Inferior parietal cortex (tissue), 1 donor: ENCODE data around the gene THOC5.
"Not testable (repeated sequence)": the region's sequence is repeated elsewhere in the genome, so short reads cannot be mapped to it uniquely, and the experiment has no call there.

Source experiments
- DNase-seq: peaks from one replicate; pipeline ENCODE4 v3.0.0-alpha.2; 2016; ENCODE audit errors: extremely low spot score

Gene THOC5

DNA sequence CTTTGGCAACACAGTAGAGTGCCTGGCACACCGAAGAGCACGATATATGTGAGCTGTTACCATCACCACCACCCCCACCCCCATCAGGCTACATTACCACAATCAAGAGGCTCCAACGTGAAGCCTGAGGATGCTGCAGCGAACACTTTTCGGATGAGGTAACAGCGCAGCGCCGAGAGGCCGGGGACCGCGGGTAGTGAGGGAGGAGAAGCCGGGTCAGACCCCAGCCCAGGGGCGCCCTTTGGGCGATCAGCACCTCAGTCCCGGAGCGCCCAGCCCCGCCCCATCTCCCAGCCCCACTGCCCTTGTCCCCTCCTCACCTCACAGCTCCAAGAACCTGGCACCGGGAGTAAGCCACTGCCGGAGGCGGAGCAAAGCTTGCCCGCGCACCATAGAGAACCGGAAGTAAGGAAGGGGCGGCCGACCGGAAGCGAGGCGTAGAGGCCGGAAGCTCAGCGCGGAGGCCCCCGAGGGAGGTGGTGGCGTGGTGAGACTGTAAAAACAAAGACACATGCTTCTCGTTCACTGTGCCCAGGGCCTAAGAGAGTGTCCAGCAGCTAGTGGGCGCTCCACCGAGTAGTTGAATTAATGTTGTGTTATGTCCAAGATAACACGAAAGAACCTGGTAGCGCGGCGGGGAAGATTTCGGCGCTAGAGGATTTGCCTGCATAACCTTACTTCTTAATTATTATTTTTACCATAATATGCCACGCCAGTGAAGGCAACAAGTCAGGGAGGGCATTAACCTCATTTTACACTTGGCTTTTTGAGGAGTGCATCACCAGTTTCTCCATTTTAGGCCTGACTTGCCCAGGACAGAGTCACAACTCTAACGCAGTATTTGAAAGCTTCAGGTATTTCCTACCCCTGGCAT, at the start of gene THOC5:
THOC5 (minus strand) TSS at position 407 of the 874 bp plus-strand sequence. CDS start 4,610 bp downstream, outside the sequence.
- DNase-seq: peak; percentile 96

DNA sequence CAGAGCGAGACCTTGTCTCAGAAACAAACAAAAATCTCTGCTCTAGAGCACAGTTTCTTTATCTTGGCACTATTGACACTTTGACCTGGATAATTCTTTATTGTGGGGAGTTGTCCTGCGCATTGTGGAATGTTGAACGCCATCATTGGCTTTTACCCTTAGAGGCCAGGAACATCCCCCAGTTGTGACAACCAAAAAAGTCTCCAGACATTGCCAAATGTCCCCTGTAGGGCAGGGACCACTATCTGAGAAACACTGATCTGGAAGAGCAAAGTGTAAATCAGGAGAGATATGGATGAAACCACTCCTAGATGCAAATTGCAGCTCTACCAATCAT, 45.1 kb upstream of the THOC5 start:
- DNase-seq: no peak

DNA sequence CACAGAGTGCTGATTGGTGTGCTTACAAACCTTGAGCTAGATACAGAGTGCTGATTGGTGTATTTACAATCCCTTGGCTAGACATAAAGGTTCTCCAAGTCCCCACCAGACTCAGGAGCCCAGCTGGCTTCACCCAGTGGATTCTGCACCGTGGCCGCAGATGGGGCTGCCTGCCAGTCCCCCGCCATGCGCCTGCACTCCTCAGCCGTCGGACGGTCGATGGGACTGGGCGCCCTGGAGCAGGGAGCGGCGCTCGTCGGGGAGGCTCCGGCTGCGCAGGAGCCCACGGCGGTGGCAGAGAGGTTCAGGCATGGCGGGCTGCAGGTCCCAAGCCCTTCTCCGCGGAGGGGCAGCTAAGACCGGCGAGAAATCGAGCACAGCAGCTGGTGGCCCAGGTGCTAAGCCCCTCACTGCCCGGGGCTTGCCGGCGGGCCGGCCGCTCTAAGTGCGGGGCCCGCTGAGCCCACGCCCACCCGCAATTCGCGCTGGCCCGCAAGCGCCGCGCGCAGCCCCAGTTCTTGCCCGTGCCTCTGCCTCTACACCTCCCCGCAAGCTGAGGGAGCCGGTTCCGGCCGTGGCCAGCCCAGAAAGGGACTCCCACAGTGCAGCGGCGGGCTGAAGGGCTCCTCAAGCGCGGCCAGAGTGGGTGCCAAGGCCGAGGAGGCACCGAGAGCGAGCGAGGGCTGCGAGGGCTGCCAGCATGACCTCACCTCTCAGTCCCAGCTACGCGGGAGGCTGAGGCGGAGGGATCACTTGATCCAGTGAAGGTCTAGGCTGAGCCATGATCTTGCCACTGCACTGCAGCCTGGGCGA, 44.5 kb upstream of the THOC5 start:
- not testable (repeated sequence) for DNase-seq

- no peak for DNase-seq
These were observed 42.9 kb upstream of the THOC5 start for GRCh38 chr22:29596408-29596807.

DNA sequence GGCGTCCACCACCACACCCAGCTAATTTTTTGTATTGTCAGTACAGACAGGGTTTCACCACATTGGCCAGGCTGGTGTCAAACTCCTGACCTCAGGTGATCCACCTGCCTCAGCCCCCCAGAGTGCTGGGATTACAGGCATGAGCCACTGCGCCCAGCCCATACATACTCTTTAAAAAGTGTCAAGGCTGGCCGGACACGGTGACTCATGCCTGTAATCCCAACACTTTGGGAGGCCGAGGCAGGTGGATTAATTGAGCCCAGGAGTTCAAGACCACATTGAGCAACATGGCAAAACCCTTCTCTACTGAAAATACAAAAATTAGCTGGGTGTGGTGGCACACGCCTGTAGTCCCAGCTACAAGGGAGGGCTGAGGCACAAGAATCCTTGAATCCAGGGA, 40.9 kb upstream of the THOC5 start:
- not testable (repeated sequence) for DNase-seq

- DNase-seq: no peak
These were observed 40.4 kb upstream of the THOC5 start for GRCh38 chr22:29593923-29594322.

DNA sequence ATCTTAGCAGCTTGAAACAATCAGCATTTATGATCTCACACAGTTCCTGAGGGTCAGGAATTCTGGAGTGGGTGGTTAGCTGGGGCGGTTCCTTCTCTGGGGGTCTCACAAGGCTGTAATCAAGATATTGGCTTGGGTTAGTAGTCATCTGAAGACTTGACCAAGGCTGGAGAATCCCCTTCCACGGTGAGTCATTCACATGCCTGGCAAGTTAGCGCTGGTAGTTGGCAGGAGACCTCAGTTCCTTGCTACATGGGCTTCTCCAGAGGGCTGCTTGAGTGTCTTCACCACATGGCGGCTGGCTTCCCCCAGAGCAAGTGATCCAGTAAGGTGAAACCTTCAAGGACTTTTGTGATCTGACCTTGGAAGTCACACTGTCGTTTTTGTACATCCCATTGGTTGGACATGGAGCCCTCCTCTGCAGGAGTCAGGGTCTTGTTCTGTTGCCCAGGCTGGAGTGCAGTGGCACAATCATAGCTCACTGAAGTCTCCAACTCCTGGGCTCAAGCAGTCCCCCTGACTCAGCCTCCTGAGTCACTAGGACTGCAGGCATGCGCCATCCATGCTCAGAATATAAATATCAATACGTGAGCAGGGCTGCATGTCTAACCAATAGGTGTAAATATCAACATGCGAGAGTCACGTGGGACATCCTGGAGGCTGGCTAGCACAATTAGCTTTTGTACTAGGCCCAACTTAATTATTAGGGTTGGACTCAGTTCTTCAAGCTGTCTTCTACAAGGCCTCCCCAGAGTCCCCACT, 34.6 kb upstream of the THOC5 start:
- no peak for DNase-seq

GRCh38 chr22:29586193-29586705, 32.7 kb upstream of the THOC5 start:
- DNase-seq: not testable (repeated sequence)

DNA sequence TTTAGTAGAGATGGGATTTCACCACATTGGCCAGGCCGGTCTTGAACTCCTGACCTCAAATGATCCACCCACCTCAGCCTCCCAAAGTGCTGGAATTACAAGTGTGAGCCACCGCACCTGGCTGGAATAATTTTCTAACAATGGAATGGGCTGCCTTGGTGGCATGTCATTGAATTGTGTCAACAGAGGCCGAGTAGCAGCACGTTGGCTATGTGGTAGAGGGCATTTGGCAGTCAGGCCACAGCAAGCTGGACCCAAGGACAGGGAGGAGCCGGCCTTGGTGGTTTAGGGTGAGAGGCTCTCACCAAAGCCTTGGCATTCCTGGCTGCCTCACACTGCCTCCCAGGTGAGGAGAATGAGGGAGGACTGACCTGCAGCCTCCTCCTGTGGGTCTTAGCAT, 31.4 kb upstream of the THOC5 start:
- DNase-seq: no peak

- no peak for DNase-seq
These were observed 28.2 kb upstream of the THOC5 start for GRCh38 chr22:29581799-29582198.

- no peak for DNase-seq
These were observed 26.7 kb upstream of the THOC5 start for GRCh38 chr22:29580200-29580810.

GRCh38 chr22:29578462-29579200, 25.1 kb upstream of the THOC5 start:
- no peak for DNase-seq

- DNase-seq: no peak
These were observed 21.3 kb upstream of the THOC5 start for GRCh38 chr22:29574762-29575450.

- DNase-seq: no peak
These were observed 17.5 kb upstream of the THOC5 start for GRCh38 chr22:29570912-29571549.

DNA sequence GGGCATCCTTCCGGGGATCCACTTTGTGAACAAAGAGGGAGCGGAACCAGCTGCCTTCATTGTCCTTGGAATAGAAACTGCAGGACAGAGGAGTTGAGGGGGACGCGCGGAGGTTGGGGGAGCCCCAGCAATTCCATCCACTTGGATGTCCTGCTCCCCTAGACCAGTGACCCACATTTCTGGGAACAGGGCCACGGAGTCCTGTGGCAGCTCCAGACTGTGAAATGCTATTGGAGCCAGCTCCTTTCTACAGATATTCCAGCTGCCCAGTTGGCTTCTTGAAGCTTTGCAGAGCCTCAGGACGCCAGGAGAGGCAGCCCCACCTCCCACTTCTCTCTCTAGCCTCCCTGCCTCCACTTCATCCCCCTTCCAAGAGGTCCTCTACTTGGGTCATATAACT, 16.9 kb upstream of the THOC5 start:
- DNase-seq: no peak

DNA sequence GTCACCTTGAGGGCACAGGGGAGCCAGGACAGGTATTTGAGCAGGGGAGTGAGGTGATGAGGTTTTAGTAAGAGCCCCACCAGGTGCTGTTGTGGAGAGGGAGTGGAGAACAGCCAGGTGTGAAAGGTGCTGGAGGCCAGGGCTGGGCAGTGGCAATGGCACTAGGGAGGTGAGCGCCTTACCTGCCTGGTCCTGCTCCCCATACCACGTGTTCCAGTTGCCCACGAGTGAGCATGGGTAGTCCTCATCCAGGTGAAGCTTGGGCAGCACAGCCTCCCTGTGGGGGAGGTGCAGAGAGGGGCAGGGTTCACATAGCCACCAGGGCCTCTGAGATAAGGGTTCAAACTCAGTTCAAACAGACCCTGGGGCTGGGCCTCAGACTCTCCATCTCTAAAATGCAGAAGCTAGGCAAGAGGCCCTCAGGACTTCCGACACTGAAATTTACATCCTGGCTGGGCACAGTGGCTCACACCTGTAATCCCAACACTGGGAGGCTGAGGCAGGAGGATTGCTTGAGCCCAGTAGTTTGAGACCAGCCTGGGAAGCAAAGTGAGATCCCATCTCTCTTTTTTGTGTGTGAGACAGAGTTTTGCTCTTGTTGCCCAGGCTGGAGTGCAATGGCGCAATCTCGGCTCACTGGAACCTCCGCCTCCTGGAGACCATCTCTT, 15.6 kb upstream of the THOC5 start:
- no peak for DNase-seq

DNA sequence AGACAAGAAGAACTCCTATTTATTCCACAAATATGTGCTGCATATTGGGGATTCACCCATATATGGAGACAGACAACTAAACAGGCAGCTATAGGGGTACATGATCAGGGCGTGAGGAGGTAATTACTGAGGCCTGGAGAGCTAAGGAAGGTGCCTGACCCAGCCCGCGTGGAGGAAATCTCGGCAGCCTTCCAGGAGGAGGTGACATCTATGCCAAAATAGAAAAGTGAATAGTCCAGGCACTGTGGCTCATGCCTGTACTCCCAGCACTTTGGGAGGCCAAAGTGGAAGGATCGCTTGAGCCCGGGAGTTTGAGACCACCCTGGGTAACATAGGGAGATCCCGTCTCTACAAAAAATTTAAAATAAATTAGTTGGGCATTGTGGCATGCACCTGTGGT, 13.8 kb upstream of the THOC5 start:
- no peak for DNase-seq

DNA sequence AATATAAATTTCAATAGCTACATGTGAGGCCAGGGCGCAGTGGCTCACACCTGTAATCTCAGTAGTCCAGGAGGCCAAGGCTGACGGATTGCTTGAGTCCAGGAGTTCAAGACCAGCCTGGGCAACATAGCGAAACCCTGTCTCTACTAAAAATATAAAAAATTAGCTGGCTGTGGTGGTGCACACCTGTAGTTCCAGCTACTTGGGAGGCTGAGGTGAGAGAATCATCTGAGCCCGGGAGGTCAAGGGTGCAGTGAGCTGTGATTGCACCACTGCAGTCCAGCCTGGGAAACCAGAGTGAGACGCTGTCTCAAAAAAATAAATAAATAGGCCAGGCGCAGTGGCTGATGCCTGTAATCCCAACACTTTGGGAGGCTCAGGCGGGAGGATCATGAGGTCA, 13.0 kb upstream of the THOC5 start:
- not testable (repeated sequence) for DNase-seq
